ENCODE measurements around the gene TSPAN3.

Gene TSPAN3

GRCh38 chr15:77111789-77112188 lies 40.9 kb upstream of the TSPAN3 start:
- H3K27ac ChIP-seq (ENCODE audit: low read depth, low read length) = no peak overlapping the region

GRCh38 chr15:77107531-77108355 lies 36.8 kb upstream of the TSPAN3 start:
- TF ChIP-seq, protein P1, sequence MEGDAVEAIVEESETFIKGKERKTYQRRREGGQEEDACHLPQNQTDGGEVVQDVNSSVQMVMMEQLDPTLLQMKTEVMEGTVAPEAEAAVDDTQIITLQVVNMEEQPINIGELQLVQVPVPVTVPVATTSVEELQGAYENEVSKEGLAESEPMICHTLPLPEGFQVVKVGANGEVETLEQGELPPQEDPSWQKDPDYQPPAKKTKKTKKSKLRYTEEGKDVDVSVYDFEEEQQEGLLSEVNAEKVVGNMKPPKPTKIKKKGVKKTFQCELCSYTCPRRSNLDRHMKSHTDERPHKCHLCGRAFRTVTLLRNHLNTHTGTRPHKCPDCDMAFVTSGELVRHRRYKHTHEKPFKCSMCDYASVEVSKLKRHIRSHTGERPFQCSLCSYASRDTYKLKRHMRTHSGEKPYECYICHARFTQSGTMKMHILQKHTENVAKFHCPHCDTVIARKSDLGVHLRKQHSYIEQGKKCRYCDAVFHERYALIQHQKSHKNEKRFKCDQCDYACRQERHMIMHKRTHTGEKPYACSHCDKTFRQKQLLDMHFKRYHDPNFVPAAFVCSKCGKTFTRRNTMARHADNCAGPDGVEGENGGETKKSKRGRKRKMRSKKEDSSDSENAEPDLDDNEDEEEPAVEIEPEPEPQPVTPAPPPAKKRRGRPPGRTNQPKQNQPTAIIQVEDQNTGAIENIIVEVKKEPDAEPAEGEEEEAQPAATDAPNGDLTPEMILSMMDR (IDR thresholded peaks at IDR 0.05; ENCODE audit: low read depth, low read length, poor library complexity, severe bottlenecking) = peak; percentile 72
- TF ChIP-seq EZH2phosphoT487 (IDR thresholded peaks at IDR 0.05; ENCODE audit: borderline replicate concordance, low read length) = no peak
- Histone ChIP-seq H3K4me2 (ENCODE audit: low read length) (no peak overlapping the region), H3K9me3 (ENCODE audit: control insufficient read depth, insufficient read depth, low read length) (no peaks in the 10 kb centered on the region), H3K27me3 (ENCODE audit: control insufficient read depth, low read length) (no peaks in the 10 kb centered on the region), H3K9me2 (replicated peaks; ENCODE audit: control insufficient read depth, low read length) (no peaks in the 10 kb centered on the region), H3K4me3 (ENCODE audit: low read length) (no peak overlapping the region), H3K36me3 (ENCODE audit: control insufficient read depth, low read length) (no peaks in the 10 kb centered on the region), H4K20me1 (ENCODE audit: control insufficient read depth, insufficient read depth, low read depth, low read length) (no peaks in the 10 kb centered on the region), H3K27ac (ENCODE audit: low read depth, low read length) (no peak overlapping the region), H3K79me2 (ENCODE audit: control insufficient read depth, low read length) (no peaks in the 10 kb centered on the region), H3K4me1 (ENCODE audit: control insufficient read depth, low read length) (no peaks in the 10 kb centered on the region), H3F3A (ENCODE audit: control insufficient read depth, insufficient read depth) (no peaks in the 10 kb centered on the region)

More at GRCh38 chr15:77111789-77112188, 40.9 kb upstream of the TSPAN3 start:
- no peaks in the 10 kb centered on the region for H4K20me1 ChIP-seq (ENCODE audit: control insufficient read depth, insufficient read depth, low read depth, low read length)
- no peaks in the 10 kb centered on the region for H3K9me2 ChIP-seq (replicated peaks; ENCODE audit: control insufficient read depth, low read length)
- no peaks in the 10 kb centered on the region for H3K36me3 ChIP-seq (ENCODE audit: control insufficient read depth, low read length)
- no peaks in the 10 kb centered on the region for H3F3A ChIP-seq (ENCODE audit: control insufficient read depth, insufficient read depth)
- H3K27me3 ChIP-seq (ENCODE audit: control insufficient read depth, low read length) = no peaks in the 10 kb centered on the region
- H3K4me2 ChIP-seq (ENCODE audit: low read length) = no peak overlapping the region
- no peak for TF ChIP-seq EZH2phosphoT487 (IDR thresholded peaks at IDR 0.05; ENCODE audit: borderline replicate concordance, low read length)
- TF ChIP-seq, protein P1 (IDR thresholded peaks at IDR 0.05; ENCODE audit: low read depth, low read length, poor library complexity, severe bottlenecking) = no peak
- no peaks in the 10 kb centered on the region for H3K4me1 ChIP-seq (ENCODE audit: control insufficient read depth, low read length)
- no peaks in the 10 kb centered on the region for H3K79me2 ChIP-seq (ENCODE audit: control insufficient read depth, low read length)
- no peak overlapping the region for H3K4me3 ChIP-seq (ENCODE audit: low read length)
- H3K9me3 ChIP-seq (ENCODE audit: control insufficient read depth, insufficient read depth, low read length) = no peaks in the 10 kb centered on the region

GRCh38 chr15:77107068-77107467 lies 36.2 kb upstream of the TSPAN3 start:
- Histone ChIP-seq H4K20me1 (ENCODE audit: control insufficient read depth, insufficient read depth, low read depth, low read length) (no peaks in the 10 kb centered on the region), H3K9me2 (replicated peaks; ENCODE audit: control insufficient read depth, low read length) (no peaks in the 10 kb centered on the region), H3F3A (ENCODE audit: control insufficient read depth, insufficient read depth) (no peaks in the 10 kb centered on the region), H3K36me3 (ENCODE audit: control insufficient read depth, low read length) (no peaks in the 10 kb centered on the region), H3K27ac (ENCODE audit: low read depth, low read length) (no peak overlapping the region), H3K4me2 (ENCODE audit: low read length) (no peak overlapping the region), H3K79me2 (ENCODE audit: control insufficient read depth, low read length) (no peaks in the 10 kb centered on the region), H3K4me1 (ENCODE audit: control insufficient read depth, low read length) (no peaks in the 10 kb centered on the region), H3K27me3 (ENCODE audit: control insufficient read depth, low read length) (no peaks in the 10 kb centered on the region), H3K4me3 (ENCODE audit: low read length) (no peak overlapping the region), H3K9me3 (ENCODE audit: control insufficient read depth, insufficient read depth, low read length) (no peaks in the 10 kb centered on the region)
- TF ChIP-seq, protein P1 (IDR thresholded peaks at IDR 0.05; ENCODE audit: low read depth, low read length, poor library complexity, severe bottlenecking) = no peak
- TF ChIP-seq EZH2phosphoT487 (IDR thresholded peaks at IDR 0.05; ENCODE audit: borderline replicate concordance, low read length) = no peak

All from DOHH2 (cell line).